ENCODE results near the gene ASTN2. TPM values are rescaled to one million over a fixed set of nuclear protein-coding genes. Genes with fewer than 3 reads are reported as not detected.
A peak's percentile ranks its signal among the peaks of the same experiment; 100 is the strongest.

Gene ASTN2
- total RNA-seq, 1 donor from 2014 or later, result 2.5 TPM

GRCh38 chr9:116688806-116689485, 725.9 kb downstream of the ASTN2 start:
- intact Hi-C loops (cut with DNase I), result no loop called here

GRCh38 chr9:116687754-116688135, 727.1 kb downstream of the ASTN2 start:
- intact Hi-C loops (cut with DNase I), result no loop called here
- no peak for DNase-seq (ENCODE audit: low spot score)

More at GRCh38 chr9:116688806-116689485, 725.9 kb downstream of the ASTN2 start:
- DNase-seq (ENCODE audit: low spot score), result no peak

- intact Hi-C loops (cut with DNase I), result no loop called here
- DNase-seq (ENCODE audit: low spot score), result peak; percentile 94
Measured at GRCh38 chr9:116687074-116687753, 727.6 kb downstream of the ASTN2 start, which contains the start of gene TRIM32. TSS of gene TRIM32 (plus strand) at chr9:116687305. CDS start at chr9:116697743, 10,438 bp downstream.

- DNase-seq (ENCODE audit: low spot score), result no peak
- intact Hi-C loops (cut with DNase I), result no loop called here
Measured at GRCh38 chr9:116686693-116687073, 728.2 kb downstream of the ASTN2 start.

GRCh38 chr9:116686135-116686534, 728.7 kb downstream of the ASTN2 start:
- DNase-seq (ENCODE audit: low spot score), result no peak
- intact Hi-C loops (cut with DNase I), result no loop called here

DNA sequence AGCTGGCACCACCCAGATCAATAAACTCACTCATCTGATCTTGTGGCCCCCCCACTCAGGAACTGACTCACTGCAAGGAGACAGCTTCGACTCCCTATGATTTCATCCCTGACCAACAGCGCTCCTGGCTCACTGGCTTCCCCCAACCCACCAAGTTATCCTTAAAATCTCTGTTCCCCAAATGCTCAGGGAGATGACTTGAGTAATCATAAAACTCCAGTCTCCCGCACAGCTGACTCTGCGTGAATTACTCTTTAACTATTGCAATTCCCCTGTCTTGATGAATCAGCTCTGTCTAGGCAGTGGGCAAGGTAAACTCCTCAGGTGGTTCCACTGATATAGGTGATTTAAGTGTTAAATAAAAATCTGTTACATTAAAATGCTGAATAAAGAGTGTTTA, 729.7 kb downstream of the ASTN2 start:
- intact Hi-C loops (cut with DNase I), result no loop called here
- no peak for DNase-seq (ENCODE audit: low spot score)

GRCh38 chr9:116683535-116683934, 731.3 kb downstream of the ASTN2 start:
- intact Hi-C loops (cut with DNase I), result no loop called here
- DNase-seq (ENCODE audit: low spot score), result no peak

GRCh38 chr9:116674210-116674980, 740.5 kb downstream of the ASTN2 start:
- DNase-seq (ENCODE audit: low spot score), result no peak
- intact Hi-C loops (cut with DNase I), result no loop called here

DNA sequence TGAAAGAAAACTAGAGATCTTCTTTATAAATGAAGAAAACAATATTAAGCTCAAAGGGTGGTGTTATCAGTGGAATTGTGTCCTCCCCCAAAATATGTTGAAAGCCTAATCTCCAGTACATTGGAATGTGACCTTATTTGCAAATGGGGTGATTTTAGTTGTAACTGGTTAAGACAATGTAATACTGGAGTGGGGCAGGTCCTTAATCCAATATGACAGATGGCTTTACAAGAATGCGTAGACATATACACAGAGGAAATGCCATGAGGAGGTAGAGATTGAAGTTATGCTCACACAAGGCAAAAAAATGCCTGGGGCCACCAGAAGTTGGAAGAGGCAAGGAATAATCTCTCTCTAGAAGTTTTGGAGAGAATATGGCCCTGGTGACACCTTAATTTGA, 741.5 kb downstream of the ASTN2 start:
- no peak for DNase-seq (ENCODE audit: low spot score)
- intact Hi-C loops (cut with DNase I), result no loop called here

GRCh38 chr9:116671605-116672004, 743.3 kb downstream of the ASTN2 start:
- intact Hi-C loops (cut with DNase I), result no loop called here
- no peak for DNase-seq (ENCODE audit: low spot score)

GRCh38 chr9:116668970-116669695, 745.7 kb downstream of the ASTN2 start:
- intact Hi-C loops (cut with DNase I), result no loop called here

DNA sequence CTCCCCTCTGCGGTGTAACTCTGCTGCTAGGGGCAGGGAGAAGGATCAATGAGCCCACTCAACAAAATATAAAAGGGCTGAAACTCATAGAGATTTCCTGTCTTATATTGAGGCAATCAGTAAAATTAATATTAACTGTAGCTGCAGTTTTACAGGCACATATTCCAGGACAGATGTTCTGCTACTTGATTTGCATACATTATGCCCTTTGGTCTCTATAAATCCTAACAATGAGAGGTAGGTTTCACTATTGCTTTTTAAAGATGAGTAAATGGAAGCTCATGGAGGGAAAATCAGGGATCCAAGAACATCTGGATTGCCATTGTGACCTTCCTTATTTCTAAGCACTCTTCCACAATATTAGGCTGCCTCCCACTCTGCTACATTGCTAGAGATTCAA, 751.3 kb downstream of the ASTN2 start:
- no peak for DNase-seq (ENCODE audit: low spot score)
- intact Hi-C loops (cut with DNase I), result no loop called here

More at GRCh38 chr9:116668970-116669695, 745.7 kb downstream of the ASTN2 start:
- no peak for DNase-seq (ENCODE audit: low spot score)

DNA sequence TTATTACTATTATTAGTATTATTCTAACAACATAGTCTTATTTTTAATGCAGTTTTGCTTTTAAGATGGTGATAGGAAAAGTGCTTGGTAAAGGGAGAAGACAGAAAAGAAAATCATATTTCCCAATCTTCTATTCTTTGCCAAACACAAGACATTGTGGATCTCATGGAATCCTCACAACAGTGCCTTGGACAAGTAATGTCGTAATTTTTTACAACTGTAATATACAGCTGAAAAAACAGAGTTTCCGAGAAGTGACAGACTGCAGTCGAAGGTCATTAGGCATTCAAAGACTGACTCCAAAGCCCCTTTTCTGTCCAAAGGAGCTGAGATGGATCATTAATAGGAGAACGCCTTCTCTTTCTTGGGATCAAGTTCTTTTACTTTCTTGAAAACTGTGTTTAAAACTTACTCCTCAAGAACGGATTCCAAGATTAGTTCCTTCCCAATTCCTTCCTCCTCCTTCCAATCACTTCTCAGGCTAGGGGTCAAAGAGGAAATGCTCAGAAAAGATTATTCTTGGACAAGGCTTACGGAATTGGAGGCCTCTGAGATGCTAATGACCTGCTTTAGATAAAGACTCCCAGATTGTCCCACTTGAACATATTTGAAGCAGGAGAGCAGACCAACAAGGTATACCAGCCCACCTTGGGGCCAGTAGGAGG, 752.1 kb downstream of the ASTN2 start:
- no peak for DNase-seq (ENCODE audit: low spot score)
- intact Hi-C loops (cut with DNase I), result no loop called here

- no peak for DNase-seq (ENCODE audit: low spot score)
- intact Hi-C loops (cut with DNase I), result no loop called here
Measured at GRCh38 chr9:116661037-116661954, 753.6 kb downstream of the ASTN2 start.

- no peak for DNase-seq (ENCODE audit: low spot score)
- intact Hi-C loops (cut with DNase I), result loop anchor here (5.0 kb wide), 2 partner anchors 506 to 1066 kb away; partner anchors contain the start of gene PAPPA
Measured at GRCh38 chr9:116658265-116658664, 756.6 kb downstream of the ASTN2 start.

DNA sequence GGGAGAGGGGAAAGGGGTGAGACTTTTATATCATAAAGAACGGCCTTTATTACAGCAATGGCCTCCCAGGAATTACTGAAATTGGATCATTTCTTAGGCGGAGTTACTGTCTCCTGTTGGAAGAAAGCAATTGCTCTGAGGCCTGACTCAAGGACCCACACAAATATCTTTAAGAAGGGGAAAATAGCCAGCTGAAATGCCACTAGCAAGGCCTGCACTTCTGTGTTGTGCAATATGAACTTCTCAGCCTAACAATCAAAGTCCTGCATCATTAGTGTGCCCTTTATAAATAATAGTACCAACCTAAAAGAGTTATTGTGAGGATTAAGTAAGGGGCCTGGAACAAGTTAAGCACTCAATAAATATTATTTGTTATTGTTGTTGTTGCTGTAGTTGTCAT, 757.9 kb downstream of the ASTN2 start:
- intact Hi-C loops (cut with DNase I), result loop anchor here (5.0 kb wide), 2 partner anchors 505 to 1065 kb away; partner anchors contain the start of gene PAPPA

GRCh38 chr9:116656501-116656971, 758.3 kb downstream of the ASTN2 start:
- no peak for DNase-seq (ENCODE audit: low spot score)
- intact Hi-C loops (cut with DNase I), result loop anchor here (5.0 kb wide), 2 partner anchors 504 to 1064 kb away; partner anchors contain the start of gene PAPPA

More for the DNA sequence above, 757.9 kb downstream of the ASTN2 start:
- no peak for DNase-seq (ENCODE audit: low spot score)

- intact Hi-C loops (cut with DNase I), result no loop called here
Measured at GRCh38 chr9:116654059-116654355, 760.9 kb downstream of the ASTN2 start.

More at GRCh38 chr9:116654059-116654355, 760.9 kb downstream of the ASTN2 start:
- DNase-seq (ENCODE audit: low spot score), result no peak

Measured in cardiac septum (tissue), 1 donor.